Esophagus (tissue), 2 donors: ENCODE data around the gene ARHGDIA. TPM values are rescaled to one million over a fixed set of nuclear protein-coding genes. Genes with fewer than 3 reads are reported as not detected.
A peak's percentile ranks its signal among the peaks of the same experiment; 100 is the strongest.

Experiments
- H3K27ac ChIP-seq, 2 donors: one replicate each; pipeline ENCODE4 v1.5.1; 2013; ENCODE audit warnings: low read depth in 2 of 2, mild to moderate bottlenecking in 2 of 2, inconsistent platforms in 1 of 2, low read length in 1 of 2, moderate library complexity in 1 of 2
- H3K27me3 ChIP-seq, 2 donors: one replicate each; pipeline ENCODE4 v1.6.1; 2013; ENCODE audit warnings: low read length in 2 of 2, control low read depth in 1 of 2, mild to moderate bottlenecking in 1 of 2; ENCODE audit not compliant: insufficient read depth in 2 of 2, control insufficient read depth in 1 of 2
- H3K36me3 ChIP-seq, 2 donors: one replicate each; pipeline ENCODE4 v1.6.1; 2013; ENCODE audit warnings: low read length in 1 of 2; ENCODE audit not compliant: control insufficient read depth in 2 of 2, insufficient read depth in 2 of 2
- H3K4me1 ChIP-seq, 2 donors: one replicate each; pipeline ENCODE4 v1.6.1; 2013; ENCODE audit warnings: low read length in 1 of 2; ENCODE audit not compliant: control insufficient read depth in 2 of 2, insufficient read depth in 2 of 2
- H3K4me3 ChIP-seq, 2 donors: one replicate each; pipeline ENCODE4 v1.5.1; 2013; ENCODE audit warnings: low read length in 2 of 2, mild to moderate bottlenecking in 2 of 2, low read depth in 1 of 2, moderate library complexity in 1 of 2
- H3K9me3 ChIP-seq, 2 donors: one replicate each; pipeline ENCODE4 v1.6.1; 2013; ENCODE audit warnings: mild to moderate bottlenecking in 2 of 2, low read depth in 1 of 2, low read length in 1 of 2, moderate library complexity in 1 of 2; ENCODE audit not compliant: control insufficient read depth in 2 of 2, insufficient read depth in 1 of 2
- WGBS, 2 donors: extraction: QIAGEN DNeasy Blood & Tissue Kit; methylation state at CpG; one replicate each; pipeline ENCODE4 v1.1.7; 2013; 5-methylcytosine and 5-hydroxymethylcytosine counted together
- polyA plus RNA-seq, 2 donors: library from polyadenylated mRNA; stranded (reverse); fragments of 200-250 nt; gene quantifications; one replicate each; pipeline ENCODE4 v1.2.3, GENCODE V29; 2013
- donor health status: healthy with polysubstance abuse.
- donor health status: Bipolar disorder and iron deficiency.

Gene ARHGDIA
- polyA plus RNA-seq, 2 donors, result 201 to 209 TPM

DNA sequence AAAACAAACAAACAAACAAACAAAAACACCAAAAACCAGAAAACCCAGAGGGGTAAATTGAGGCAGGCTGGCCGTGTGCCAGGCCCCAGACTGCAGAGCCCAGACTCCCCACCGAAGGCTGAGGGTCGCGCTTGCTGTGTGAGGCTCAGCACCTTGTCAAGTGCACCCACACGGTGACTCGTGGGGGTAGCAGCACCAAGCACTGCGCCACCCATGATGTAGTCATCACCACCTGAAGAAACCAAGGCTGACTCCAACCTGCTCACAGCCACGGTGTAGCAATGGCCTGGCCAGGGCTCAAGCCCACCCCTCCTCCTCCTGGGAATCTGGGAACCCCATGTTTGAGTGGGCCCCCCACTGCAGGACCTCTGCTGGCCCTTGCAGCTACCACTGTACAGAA is 50.0 kb downstream of the ARHGDIA start:
- Histone ChIP-seq H3K4me1 (peaks cover 12 to 13% of the 10 kb centered on the region in 2 donors), H3K27ac (peak overlapping the region; percentile 37 to 94), H3K9me3 (peaks cover 0 to 4% of the 10 kb centered on the region in 2 donors), H3K36me3 (peaks cover 0 to 2% of the 10 kb centered on the region in 2 donors), H3K27me3 (no peaks in the 10 kb centered on the region), H3K4me3 (no peak overlapping the region)
- 71 to 74% methylated on average over 8 of the region's 8 CpGs for WGBS, 2 donors

DNA sequence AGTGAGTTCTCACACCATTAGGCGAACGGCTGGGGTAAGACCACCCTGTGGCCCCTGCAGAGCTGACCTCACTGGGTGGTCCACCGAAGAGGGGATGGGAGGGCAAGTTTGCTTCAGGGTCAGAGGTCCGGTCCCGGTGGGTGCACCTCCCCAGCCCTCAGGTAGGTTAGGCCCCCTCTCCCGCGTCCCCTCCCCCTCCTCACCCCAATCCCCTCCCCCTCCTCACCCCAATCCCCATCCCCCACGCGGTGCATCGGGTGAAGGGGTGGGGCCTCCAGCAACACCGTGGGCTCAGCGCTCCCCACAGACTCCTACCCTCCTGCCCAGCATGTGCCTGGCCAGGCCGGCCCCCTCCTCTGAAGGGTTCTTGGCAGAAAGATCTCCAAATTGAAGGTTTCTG is 51.4 kb downstream of the ARHGDIA start:
- Histone ChIP-seq H3K27me3 (no peaks in the 10 kb centered on the region), H3K4me1 (peaks cover 11 to 12% of the 10 kb centered on the region in 2 donors), H3K36me3 (peaks cover 0 to 2% of the 10 kb centered on the region in 2 donors), H3K4me3 (no peak overlapping the region), H3K27ac (no peak overlapping the region), H3K9me3 (peaks cover 0 to 4% of the 10 kb centered on the region in 2 donors)
- WGBS, 2 donors, result 33 to 40% methylated on average over 9 to 13 of the region's 13 CpGs

DNA sequence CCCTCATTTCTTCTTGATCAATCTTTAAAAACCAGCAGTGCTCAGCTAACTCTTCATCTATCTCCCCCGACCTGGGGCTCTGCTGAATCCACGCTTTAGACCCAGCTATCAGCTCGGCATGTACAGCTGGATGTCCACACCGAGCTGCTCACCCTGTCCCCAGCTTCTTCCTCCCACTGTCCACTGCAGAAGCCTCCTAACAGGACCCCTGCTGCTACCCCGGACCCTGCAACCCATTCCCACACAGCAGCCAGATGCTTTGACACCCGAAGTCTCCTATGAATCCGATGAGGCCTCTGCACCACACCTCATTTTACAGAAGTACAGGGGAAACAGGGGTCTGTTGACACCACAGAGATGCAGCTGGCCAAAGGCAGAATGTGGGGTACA is 53.4 kb downstream of the ARHGDIA start:
- no peaks in the 10 kb centered on the region for H3K27me3 ChIP-seq
- H3K36me3 ChIP-seq, result no peaks in the 10 kb centered on the region
- H3K4me3 ChIP-seq, result no peak overlapping the region
- no peak overlapping the region for H3K27ac ChIP-seq
- H3K4me1 ChIP-seq, result peaks cover 11% of the 10 kb centered on the region in 2 donors
- peaks cover 0 to 4% of the 10 kb centered on the region in 2 donors for H3K9me3 ChIP-seq
- WGBS, 2 donors, result 59 to 69% methylated on average over 7 of the region's 7 CpGs

Other genes with a start within 250 kb of the ARHGDIA start
- 10 to 100 TPM; 30.6 to 38.8 TPM for gene NPLOC4, start 234.2 kb downstream of the ARHGDIA start, polyA plus RNA-seq
- 1 to 10 TPM in 1 of 2 donors, under 1 TPM in 1; 0.56 to 1.7 TPM for gene TSPAN10, start 234.1 kb downstream of the ARHGDIA start, polyA plus RNA-seq
- under 1 TPM; 0.12 to 0.33 TPM for gene PDE6G, start 214.8 kb downstream of the ARHGDIA start, polyA plus RNA-seq
- 10 to 100 TPM; 38.1 to 46.1 TPM for gene OXLD1, start 204.7 kb downstream of the ARHGDIA start, polyA plus RNA-seq
- gene CCDC137, start 204.6 kb downstream of the ARHGDIA start, polyA plus RNA-seq, result 10 to 100 TPM; 22.2 to 33.0 TPM
- 10 to 100 TPM; 36.2 to 53.9 TPM for gene ARL16, start 187.5 kb downstream of the ARHGDIA start, polyA plus RNA-seq
- 100 to 1,000 TPM in 1 of 2 donors, 10 to 100 TPM in 1; 83.6 to 131 TPM for gene HGS, start 187.3 kb downstream of the ARHGDIA start, polyA plus RNA-seq
- gene MRPL12, start 168.0 kb downstream of the ARHGDIA start, polyA plus RNA-seq, result 100 to 1,000 TPM; 136 to 173 TPM
- 10 to 100 TPM; 40.5 to 42.4 TPM for gene SLC25A10, start 159.1 kb downstream of the ARHGDIA start, polyA plus RNA-seq
- gene GCGR, start 67.2 kb downstream of the ARHGDIA start, polyA plus RNA-seq, result under 1 TPM; 0.11 to 0.14 TPM
- gene MCRIP1, start 38.0 kb downstream of the ARHGDIA start, polyA plus RNA-seq, result 10 to 100 TPM; 24.7 to 32.3 TPM
- gene PPP1R27, start 36.3 kb downstream of the ARHGDIA start, polyA plus RNA-seq, result under 1 TPM; 0.25 to 0.98 TPM
- gene P4HB, start 10.8 kb downstream of the ARHGDIA start, polyA plus RNA-seq, result 100 to 1,000 TPM; 582 to 595 TPM
- 10 to 100 TPM; 16.3 to 61.0 TPM for gene ALYREF, start 20.2 kb upstream of the ARHGDIA start, polyA plus RNA-seq
- gene ANAPC11, start 20.4 kb upstream of the ARHGDIA start, polyA plus RNA-seq, result 100 to 1,000 TPM; 127 to 187 TPM
- gene NPB, start 30.9 kb upstream of the ARHGDIA start, polyA plus RNA-seq, result under 1 TPM; 0.33 to 0.49 TPM
- gene PCYT2, start 40.1 kb upstream of the ARHGDIA start, polyA plus RNA-seq, result 10 to 100 TPM; 23.1 to 46.5 TPM
- 10 to 100 TPM; 64.9 to 84.0 TPM for gene SIRT7, start 46.8 kb upstream of the ARHGDIA start, polyA plus RNA-seq
- 10 to 100 TPM; 10.3 to 11.9 TPM for gene MAFG, start 56.4 kb upstream of the ARHGDIA start, polyA plus RNA-seq
- 10 to 100 TPM in 1 of 2 donors, 1 to 10 TPM in 1; 6.5 to 18.1 TPM for gene PYCR1, start 66.0 kb upstream of the ARHGDIA start, polyA plus RNA-seq
- not detected for gene MYADML2, start 75.9 kb upstream of the ARHGDIA start, polyA plus RNA-seq
- under 1 TPM; 0.07 to 0.08 TPM for gene NOTUM, start 89.8 kb upstream of the ARHGDIA start, polyA plus RNA-seq
- 10 to 100 TPM; 19.1 to 29.8 TPM for gene ASPSCR1, start 106.3 kb upstream of the ARHGDIA start, polyA plus RNA-seq
- 100 to 1,000 TPM in 1 of 2 donors, 10 to 100 TPM in 1; 86.8 to 117 TPM for gene CENPX, start 151.5 kb upstream of the ARHGDIA start, polyA plus RNA-seq
- 10 to 100 TPM; 10.6 to 17.2 TPM for gene LRRC45, start 152.0 kb upstream of the ARHGDIA start, polyA plus RNA-seq
- 1 to 10 TPM; 7.1 to 9.6 TPM for gene RAC3, start 160.3 kb upstream of the ARHGDIA start, polyA plus RNA-seq
- gene DCXR, start 166.4 kb upstream of the ARHGDIA start, polyA plus RNA-seq, result 100 to 1,000 TPM; 136 to 145 TPM
- gene RFNG, start 180.5 kb upstream of the ARHGDIA start, polyA plus RNA-seq, result 10 to 100 TPM; 27.4 to 36.4 TPM
- 10 to 100 TPM; 61.7 to 65.8 TPM for gene GPS1, start 180.6 kb upstream of the ARHGDIA start, polyA plus RNA-seq
- 100 to 1,000 TPM; 118 to 182 TPM for gene DUS1L, start 194.5 kb upstream of the ARHGDIA start, polyA plus RNA-seq
- gene FASN, start 226.9 kb upstream of the ARHGDIA start, polyA plus RNA-seq, result 10 to 100 TPM; 92.2 to 95.9 TPM